ENCODE results near the gene DIMT1. TPM values are rescaled to one million over a fixed set of nuclear protein-coding genes. Genes with fewer than 3 reads are reported as not detected.

DIMT1 gene

Small RNA genes within 50 kb of the gene (small RNA-seq; reads per million reads assigned to genes)
- not detected for gene RNU6-661P (ENCODE audit: low read depth)

Data from mesenchymal stem cell (in vitro differentiated cells and primary cell).